Activated CD4-positive, alpha-beta T cell treated with anti-CD3 and anti-CD28 coated beads, Interleukin-2, Interleukin-6, amounts not matched to agents 100 ng/mL and 50 ng/mL, durations not matched to agents 16 hours and 8 hours (primary cell): ENCODE data around the gene APOO.
A peak's percentile ranks its signal among the peaks of the same experiment; 100 is the strongest.

Source experiments
- DNase-seq: peaks from one replicate; pipeline ENCODE4 v3.0.0-alpha.2; 2020

The APOO gene

DNA sequence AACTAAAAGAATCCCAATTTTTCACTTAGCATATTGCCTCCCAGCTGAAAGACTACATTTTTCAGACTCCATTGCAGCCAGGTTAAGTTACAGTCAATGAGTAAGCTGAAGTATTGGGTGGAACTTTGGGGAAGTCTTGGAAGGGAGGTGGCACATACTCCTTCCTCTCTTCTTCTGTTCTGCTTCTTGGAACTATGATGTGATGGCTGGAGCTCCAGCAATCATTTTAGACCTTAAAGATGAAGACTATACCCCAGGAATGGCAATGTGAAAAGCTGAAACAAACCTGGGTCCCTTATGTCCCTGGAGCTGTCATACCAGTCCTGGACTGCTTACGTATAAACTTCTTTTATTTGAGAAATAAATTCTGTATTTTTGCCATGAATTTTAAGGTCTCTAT is 93.9 kb downstream of the APOO start:
- no peak for DNase-seq

DNA sequence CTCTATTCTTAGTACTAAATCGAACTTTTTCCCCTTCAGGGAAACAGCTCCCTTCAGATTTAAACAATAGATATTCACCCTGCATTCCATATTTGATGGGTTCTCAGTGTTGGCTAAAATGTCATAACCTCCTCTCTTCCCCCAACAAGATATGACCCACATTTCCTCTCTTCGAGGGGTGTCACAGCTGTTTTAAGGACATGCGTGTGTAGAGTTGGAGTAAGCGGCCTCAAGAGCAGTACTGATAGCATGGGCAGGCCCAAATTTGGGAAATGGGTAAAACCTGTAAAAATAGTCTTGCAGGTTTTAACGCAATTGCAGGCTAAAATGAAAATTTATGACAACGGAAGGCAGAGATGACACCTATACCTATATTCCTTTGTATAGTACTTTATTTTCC is 96.1 kb downstream of the APOO start:
- DNase-seq = no peak

DNA sequence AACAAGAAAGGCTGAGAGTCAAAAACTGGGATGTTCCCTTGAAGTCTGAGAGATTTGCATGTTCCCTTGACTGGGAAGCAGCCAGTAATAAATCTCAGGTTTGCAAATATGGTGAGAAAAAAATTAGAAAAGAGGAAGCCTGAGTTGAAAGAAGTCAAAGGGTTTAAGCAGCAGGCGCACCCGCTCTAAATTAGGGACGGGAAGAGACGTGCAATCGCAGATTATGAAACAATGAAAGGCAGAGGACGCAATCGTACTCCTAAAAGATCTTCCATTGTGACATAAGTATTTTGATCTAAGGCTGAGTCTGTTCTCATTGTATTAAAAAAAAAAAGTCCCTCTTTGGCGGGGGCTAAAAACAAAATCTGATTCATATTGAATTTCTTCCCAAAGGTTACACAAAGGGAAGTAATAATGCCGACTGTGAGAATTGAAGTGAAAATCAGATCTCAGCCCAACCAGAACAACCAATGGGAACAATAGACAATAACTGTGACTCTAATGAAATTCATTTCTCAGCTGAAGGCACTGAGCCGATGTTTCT is 96.6 kb downstream of the APOO start:
- no peak for DNase-seq

DNA sequence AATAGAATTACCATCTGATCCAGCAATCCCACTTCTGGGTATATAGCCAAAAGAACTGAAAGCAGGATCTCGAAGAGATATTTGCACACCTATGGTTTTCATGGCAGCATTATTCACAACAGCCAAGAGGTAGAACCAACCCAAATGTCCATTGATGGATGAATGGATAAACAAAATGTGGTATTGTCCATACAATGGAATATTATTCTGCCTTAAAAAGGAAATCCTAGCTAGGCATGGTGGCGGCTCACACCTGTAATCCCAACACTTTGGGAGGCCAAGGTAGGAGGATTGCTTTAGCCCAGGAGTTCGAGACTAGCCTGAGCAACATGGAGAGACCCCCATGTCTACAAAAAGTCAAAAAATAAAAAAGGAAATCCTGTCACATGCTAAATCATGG is 97.5 kb downstream of the APOO start:
- no peak for DNase-seq

DNA sequence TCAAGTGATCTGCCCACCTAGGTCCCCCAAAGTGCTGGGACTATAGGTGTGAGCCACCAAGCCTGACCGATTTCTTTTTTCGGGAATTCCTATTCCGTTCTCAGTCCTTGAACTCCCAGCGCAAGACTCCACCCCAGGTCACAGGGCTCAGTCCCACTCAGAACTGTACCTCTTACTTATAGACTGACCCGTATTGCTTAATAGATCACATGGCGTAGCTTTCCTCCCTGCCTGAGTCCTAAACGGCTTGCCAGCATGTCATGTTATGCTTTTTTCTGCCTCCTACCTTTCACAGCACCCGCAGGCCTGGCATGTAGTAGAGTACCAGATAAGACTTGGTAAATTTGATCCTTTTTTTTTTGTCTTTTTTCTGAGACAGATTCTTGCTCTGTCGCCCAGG is 102.3 kb downstream of the APOO start:
- DNase-seq = no peak

DNA sequence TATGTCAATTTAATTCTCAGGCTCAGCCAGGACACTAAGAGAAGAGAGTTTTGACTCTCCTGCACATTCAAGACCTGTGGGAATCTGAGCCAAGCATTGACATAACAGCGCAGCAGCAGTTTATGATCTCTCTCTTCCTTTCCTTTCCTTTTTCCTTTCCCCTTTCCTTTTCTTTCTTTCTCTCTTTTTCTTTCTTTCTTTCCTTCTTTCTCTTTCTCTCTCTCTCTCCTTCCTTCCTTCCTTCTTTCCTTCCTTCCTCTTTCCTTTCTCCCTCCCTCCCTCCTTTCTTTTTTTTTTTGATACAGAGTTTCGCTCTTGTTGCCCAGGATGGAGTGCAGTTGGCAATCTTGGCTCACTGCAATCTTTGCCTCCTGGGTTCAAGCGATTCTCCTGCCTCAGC is 103.2 kb downstream of the APOO start:
- DNase-seq = no peak

DNA sequence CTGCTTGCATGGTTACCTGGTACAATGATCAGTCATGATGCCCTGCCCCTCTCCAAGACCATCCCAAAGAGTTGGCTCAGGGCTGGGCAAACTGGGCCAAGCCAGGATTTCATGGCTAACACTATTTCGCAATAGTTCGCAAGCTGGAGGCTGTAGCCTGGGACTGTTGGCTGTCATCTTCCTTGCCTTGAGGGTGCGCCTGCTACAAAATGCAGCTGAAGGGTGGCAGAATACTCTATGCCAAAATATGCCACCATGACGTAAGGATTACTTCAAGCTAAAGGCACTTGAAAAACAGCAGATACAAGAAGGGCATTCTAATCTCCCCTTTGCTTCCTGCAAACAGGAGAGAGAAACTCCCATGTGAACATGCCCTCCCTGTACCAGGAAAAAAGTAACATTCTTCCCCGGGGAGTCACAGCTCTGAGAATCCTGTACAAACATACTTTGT is 103.8 kb downstream of the APOO start:
- DNase-seq = no peak

DNA sequence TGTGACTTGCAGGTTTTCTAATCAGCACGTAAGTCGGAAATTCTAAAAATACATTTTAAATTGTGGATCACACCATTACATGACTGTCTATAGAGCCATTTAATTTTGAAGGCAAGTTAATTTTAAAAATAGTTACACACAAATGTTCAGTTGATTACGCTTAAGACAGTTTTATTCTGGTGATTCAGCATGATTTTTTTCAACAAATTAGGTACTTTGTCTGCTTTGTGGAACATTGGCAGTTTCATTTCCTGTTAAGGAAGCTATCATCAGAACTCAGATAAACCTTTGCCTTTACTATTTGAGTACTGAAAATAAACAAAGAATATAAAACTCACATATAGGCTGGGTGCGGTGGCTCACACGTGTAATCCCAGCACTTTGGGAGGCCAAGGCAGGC is 105.3 kb downstream of the APOO start:
- no peak for DNase-seq

DNA sequence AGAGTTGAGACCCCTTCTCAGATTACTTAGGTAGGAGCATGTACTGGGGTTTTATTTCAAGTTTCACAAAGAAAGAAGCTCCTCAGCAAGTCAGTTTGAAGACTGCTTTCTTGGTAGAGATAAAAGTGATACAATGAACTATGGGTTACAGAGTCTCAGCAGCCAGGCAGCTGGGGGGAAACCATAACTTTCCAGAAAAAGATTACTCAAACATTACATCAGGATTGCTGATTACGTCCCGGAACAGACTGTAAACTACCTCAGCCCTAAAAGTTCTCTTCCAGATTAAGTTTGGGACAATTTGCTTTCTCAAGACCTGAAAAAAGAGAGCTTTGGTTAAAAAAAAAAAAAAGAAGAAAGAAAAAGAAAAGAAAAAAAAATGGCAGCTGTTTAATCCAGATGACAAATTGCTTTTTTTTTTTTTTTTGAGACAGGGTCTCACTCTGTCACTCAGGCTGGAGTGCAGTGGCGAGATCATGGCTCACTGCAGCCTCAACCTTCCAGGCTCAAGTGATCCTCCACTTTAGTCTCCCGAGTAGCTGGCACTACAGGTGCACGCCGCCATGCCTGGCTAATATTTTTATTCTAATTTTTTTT is 108.2 kb downstream of the APOO start:
- DNase-seq = no peak

DNA sequence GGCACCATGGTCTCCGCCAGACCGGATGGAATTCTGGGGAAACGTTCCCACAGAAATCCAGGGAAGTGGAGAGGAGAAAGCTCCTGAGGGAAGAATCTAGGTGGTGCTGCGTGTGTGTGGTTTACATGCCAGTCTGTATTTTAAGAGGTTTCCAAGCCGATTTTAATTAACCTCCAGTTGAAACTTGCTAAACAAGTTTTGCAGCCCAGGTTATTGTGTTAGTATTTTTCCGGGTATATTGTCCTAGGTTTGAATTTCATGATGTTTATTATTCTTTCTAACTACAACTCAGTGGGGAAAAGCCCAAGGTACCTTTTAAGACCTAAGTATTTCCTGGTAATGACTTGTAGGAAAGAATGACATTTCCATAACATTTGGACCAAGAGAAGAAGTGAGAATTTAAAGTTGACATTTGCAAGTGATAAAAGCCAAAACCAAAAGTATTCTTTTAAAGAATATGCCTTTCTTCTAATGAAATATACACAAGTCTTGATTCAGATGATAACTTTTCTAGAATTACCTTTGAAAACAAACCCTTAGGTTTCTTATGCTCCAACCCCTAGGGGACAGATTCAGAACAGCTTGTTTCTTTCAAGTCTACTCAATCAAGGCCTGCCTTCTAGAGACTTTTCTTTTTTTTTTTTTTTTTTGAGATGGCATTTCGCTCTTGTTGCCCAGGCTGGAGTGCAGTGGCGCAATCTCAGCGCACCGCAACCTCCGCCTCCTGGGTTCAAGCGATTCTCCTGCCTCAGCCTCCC is 110.2 kb downstream of the APOO start:
- DNase-seq = no peak

DNA sequence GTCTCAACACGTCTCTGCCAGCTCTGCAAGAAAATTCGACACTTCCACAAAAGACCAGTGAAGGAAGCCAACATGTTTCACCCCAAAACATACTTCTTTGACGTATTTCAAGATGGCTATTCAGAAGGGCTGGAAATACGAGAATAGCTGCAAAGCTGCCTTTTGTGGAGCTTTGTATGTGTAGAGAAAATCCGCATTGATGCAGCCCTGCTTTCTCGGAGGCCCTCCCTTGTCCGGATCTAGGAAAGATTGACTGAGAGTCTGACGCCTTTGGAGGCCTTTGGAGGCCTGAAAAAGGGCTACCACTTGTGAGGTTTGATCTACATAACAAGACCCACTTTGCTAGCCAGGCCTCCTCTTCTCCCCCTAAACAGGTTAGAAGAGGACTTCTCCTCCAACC is 112.5 kb downstream of the APOO start:
- no peak for DNase-seq

DNA sequence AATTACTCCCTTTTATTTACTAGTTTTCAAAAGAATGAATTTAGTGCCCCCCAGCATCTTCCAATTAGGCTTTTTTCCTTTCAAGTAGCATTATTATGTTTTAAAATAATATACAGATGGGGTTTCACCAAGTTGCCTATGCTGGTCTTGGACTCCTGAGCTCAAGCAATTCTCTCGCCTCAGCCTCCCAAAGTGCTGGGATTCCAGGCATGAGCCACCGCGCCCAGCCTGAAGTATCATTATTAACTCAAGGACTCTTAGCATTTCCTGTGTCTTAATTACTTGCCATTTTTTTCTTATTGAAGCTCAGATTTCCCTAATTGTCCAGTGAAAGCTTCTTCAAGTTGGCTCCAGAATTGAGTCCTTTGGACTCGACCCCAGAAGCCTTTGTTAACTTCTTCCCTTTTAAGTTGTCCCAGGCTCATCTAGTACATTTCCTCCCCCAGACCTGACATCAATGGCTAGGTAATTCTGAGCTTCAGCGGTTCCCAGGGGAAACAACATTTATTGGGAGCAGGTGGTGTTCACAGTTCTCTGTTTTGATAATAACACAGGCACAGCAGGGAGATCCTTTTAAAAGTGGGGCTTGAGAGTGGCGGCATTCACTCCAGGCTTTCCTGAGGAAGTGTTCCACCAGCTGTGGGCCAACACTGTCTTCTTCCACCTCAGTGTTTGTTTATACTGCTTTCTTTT is 114.7 kb downstream of the APOO start:
- no peak for DNase-seq

DNA sequence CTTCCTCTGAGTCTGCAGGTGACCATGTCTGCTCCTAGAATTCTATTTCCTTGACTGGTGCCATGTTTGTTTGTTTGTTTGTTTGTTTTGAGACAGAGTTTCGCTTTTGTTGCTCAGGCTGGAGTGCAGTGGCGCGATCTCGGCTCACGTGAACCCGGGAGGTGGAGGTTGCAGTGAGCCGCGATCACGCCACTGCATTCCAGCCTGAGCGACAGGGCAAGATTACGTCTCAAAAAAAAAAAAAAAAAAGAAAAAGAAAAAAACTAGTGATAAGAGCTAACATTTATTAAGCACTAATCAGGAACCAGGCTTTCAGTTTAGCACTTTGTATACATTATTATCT is 117.6 kb downstream of the APOO start:
- DNase-seq = no peak

DNA sequence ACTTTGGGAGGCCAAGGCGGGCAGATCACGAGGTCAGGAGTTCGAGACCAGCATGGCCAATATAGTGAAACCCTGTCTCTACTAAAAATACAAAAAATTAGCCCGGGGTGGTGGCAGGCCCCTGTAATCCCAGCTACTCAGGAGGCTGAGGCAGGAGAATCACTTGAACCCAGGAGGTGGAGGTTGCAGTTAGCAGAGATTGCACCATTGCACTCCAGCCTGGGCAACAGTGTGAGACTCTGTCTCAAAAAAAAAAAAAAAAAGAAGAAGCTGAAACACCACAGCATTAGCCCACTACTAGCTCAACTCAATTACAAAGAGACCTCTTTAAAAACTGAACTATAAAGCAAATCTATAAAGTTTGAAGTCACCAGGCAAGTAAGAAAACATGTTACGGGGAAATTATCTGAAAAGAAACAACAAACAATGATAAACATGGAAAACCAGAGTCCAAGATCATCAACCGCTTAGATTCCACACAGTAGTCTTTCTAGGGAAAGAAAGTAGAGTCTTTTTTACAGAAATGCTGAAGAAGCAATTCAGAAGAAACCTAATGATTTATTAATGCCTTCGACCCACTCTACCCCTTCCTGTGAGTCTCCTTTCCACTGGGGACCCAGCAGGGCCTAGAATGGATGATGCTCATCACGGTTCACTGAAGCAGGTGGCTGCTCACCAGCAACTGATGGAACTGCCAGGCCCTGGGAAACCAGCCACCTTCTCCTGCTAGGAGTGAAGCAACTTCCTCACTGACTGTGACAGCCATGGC is 118.2 kb downstream of the APOO start:
- no peak for DNase-seq

DNA sequence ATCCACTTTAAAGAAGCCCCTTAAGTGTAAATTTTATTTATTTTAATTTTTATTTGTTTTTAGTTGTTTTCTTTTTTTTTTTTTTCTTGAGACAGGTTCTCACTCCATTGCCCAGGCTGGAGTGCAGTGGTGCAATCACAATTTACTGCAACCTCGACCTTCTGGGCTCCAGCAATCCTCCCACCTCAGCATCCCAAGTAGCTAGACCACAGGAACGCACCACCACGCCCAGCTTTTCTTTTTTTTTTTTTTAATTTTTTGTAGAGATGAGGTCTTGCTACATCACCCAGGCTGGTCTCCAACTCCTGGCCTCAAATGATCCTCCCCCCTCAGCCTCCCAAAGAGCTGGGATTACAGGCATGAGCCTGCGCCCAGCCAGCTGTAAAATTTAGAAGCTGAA is 118.8 kb downstream of the APOO start:
- no peak for DNase-seq

DNA sequence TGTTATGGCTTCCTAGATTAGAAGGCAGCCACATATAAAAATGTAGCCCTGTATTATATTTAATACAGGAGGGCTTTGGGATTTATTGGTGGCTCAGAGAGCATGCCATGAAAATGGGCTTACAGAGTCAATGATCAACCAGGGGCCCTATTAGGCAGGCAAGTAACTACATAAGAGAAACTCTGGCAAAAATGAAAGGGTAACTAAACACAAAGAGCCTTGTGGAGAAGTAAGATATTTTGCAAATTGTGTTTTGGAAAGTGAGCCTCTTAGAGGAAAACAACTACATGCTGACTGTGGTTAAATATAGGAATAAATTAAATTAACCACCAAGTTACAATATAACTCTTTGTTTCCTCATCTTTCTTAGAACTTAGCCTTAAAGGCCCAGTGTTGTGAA is 119.2 kb downstream of the APOO start:
- no peak for DNase-seq

DNA sequence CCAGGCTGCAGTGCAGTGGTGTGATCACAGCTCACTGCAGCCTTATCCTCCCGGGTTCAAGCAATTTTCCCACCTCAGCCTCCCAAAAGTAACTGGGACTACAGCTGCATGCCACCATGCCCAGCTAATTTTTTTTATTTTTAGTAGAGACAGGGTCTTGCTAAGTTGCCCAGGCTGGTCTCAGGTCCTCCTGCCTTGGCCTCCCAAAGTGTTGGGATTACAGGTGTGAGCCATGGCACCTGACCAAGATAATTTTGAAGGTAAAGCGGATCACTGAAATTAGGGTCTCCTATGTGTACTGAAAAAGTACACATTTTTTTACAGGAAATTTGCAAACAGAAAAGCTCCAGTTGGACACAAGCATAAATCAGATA is 120.0 kb downstream of the APOO start:
- DNase-seq = no peak

DNA sequence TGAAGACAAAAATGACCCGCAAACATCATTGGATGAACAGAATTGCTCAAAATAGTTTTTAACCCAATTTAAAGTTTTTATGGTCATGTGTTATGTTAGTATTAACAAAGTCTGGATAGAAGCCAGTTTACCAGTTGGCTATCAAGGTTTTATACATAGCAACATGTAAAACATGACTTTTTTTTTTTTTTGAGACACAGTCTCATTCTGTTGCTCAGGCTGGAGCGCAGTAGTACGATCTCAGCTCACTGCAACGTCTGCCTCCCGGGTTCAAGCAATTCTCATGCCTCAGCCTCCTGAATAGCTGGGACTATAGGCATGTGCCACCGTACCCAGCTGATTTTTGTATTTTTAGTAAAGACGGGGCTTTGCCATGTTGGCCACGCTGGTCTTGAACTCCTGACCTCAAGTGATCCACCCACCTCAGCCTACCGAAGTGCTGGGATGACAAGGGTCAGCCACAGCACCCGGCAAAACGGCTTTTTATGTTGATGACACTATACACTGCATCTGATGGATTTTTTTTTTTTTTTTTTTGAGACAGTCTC is 121.4 kb downstream of the APOO start:
- no peak for DNase-seq

DNA sequence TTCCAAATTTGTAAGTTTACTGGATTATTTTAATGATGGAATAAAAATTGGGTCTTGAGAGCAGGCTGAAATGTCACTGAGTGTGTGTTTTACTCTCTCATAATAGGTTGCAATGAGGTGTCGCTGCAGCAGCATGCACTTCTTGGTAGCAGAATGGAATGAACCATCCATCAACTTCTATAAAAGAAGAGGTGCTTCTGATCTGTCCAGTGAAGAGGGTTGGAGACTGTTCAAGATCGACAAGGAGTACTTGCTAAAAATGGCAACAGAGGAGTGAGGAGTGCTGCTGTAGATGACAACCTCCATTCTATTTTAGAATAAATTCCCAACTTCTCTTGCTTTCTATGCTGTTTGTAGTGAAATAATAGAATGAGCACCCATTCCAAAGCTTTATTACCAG is 122.2 kb downstream of the APOO start:
- DNase-seq = no peak

DNA sequence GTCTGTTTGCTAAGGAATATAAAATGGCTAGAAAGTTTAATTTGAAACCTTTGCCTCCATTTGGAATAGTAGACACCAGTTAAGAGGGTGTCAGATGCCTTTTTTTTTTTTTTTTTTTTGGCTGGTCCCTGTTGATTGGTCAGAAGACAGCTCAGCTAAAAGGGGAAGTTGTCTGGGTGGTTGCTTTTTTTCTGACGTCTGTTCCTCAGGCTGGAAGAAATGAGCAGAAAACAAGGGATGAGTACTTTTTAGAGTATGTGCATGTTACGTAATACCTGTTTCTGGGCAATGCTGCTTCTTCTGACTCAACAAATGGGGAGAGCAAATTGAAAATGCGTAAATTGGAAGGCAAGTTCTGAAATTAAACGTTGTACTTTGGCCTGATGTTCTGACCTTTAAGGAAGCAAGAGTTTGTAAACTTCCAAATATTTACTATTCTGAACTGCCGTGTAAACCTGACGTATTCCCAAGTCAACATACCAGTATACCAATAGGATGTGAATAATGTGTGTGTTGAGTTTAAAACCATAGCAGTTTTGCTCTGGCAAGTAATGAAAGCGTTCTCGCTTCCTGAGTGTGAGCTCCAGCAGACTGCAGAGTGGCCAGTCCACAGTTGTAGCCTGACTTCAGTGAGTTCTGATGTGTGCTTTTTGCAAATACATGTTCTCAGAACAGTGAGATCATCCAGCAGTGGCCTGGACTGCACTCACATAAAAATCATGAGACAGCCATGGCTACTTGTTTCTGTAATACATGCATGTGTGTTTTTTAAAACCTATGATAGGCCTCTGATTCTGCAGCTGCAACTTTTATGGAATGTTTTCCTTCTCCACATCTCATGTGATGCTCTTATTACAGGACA is 123.0 kb downstream of the APOO start:
- DNase-seq = peak; percentile 20

DNA sequence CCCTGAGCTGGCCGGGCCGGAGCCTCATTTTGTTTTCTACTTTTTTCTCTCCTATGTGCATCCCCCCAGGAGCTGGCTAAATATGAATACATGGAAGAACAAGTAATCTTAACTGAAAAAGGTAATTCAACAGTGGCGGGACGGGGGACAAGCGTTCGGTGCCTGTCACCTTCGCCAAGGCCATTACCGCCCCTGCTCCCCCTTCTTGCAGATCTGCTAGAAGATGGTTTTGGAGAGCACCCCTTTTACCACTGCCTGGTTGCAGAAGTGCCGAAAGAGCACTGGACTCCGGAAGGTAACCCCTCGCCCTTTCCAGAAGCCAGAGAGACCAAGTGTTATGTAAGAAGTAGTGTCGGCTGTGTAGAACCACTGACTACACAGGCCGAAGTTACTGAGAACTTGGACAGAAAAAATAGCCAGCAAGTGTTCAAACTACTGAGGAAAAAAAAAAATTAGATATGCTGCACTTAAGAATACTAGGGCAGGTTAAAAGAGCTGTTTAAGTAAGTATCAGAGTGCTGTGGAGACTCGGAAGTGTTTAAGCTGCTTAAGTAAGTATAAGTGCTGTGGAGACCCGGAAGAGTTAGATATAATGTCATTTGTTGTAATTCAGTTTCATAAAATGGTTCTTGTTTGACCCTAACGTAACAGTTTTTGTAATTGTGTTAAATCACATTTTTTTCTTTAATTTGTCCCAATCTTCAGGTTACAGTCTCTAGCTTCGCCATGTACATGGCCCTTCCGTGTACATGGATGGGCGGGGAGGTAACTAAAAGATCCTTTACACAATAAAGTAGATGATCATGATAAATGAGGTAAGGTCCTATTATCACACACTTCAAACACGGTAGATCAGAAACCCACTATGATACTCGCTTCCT is 123.9 kb downstream of the APOO start:
- no peak for DNase-seq
